ELF-1 (cell line): ENCODE measurements around the gene FIBCD1.

Source experiments
- DNase-seq: peaks from one replicate; pipeline ENCODE4 v3.0.0-alpha.2; 2016; ENCODE audit warnings: low read depth, low spot score

Gene FIBCD1

GRCh38 chr9:130895038-130895437, 44.0 kb downstream of the FIBCD1 start:
- no peak for DNase-seq

GRCh38 chr9:130894546-130894945, 44.5 kb downstream of the FIBCD1 start:
- no peak for DNase-seq

DNA sequence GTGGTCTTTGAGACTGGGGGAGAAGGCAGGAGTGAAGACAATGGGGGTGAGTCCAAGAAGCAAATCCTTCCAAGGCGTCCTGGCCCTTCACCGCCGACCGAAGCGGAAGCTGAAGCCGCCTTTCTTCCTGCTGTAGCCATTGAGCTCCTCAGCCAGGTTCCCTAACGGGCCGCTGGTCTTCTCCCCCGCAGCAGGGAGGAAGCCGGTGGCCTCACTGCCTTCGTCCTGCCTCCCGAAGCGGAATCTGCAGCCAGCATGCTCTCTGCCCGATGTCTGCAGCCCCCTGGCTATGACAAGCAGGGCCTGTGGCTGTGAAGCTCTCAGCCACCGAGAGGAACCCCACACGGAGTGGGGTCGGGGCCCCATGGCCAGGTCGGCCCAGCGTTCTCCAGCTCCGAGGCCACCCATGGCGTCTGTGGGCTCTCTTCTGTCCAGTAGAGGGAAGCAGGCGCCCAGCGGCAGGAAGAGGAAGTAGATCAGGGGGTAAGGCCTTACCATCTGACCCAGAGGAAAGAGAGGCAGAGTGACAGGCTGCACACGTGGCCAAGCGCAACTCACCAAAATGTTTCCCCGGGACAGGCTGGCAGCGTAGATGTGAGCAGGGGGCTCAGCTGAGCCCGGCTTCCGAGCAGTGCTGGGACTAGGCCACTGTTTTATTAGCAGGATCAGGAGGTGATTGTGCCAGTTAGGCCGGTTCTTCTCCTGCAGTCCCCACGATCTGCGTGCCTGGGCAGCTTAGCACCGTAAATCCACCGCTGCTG, 45.5 kb downstream of the FIBCD1 start:
- no peak for DNase-seq

DNA sequence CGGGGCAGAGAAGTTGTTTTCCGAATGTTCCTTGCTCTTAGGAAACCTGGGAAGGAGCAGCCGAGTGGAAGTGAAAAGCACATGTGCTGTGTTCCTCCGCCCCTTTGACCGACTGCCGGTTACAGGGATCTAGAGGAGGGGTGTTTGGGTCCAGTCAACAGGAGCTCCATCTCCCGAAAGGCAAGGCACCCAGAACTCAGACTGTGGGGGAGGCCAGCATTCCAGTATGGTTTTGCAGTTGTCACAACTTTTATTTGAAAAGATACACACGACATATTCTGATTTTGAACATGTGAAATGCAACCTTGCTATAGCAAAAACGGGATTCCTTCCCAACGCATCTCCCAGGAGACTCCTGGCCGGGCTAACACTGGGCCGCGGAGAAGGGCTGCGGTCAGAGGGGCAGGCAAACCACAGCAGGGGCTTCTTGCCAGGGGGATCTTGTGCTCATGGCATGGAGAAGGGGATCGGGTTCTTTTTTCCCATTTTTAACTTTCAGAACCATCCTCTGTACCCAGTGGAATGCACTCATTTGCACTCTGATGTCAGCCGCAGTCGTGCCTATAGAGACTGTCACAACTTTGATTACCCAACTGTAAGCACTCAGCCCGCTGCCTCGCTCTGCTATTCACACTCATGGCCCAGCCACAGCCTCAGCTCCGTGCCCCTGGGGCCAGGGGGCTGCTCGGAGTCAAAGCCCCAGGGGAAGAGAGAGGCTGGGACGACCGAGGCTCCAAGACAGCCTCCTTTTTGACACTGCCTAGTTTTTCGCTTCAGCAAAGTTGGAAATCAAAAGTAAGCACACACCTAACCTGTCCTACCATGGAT, 46.4 kb downstream of the FIBCD1 start:
- no peak for DNase-seq

GRCh38 chr9:130891688-130892476, 47.2 kb downstream of the FIBCD1 start:
- DNase-seq: no peak

DNA sequence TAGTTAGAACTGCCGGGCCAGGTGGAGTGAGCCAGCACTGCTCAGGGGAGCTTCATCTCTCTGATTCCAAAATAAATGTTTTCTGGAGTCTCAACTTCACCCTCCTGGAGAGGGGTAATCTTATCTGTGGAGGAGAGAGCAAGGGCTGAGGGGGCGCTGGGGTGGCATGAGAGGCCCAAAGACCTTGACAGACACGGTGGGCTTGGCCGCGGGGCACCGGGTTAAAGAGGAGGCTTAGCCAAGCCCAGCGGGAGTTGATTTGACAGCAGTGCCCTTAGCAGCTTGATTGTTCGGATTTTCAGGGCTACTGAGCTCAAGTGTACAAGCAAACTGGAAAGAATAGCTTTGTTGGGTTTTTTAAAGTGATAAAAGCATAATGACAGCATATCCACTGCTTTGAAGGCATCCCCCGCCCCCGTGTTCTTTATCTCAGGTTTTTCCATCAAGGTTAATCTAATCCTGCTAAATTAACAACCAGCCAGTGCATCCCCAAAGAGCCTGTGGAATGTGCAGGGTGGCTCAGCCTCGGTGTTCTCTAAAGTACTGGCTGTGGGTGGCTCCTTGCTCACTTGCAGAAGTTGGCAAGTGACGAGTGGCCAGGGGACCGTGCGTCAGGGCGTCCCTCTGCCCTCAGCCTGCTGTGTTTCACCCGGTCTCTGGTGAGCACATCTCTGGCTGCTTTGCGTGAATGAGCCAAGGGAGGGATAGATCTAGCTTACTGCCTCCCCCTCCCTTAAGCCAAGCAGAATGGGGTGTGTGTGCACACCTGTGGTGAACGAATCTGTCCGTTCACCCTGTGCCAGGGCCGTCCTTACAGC, 48.0 kb downstream of the FIBCD1 start:
- DNase-seq: no peak

GRCh38 chr9:130890124-130890523, 48.9 kb downstream of the FIBCD1 start:
- no peak for DNase-seq

- no peak for DNase-seq
Observed at GRCh38 chr9:130888146-130888885, 50.7 kb downstream of the FIBCD1 start.

GRCh38 chr9:130887494-130888144, 51.4 kb downstream of the FIBCD1 start:
- DNase-seq: no peak

DNA sequence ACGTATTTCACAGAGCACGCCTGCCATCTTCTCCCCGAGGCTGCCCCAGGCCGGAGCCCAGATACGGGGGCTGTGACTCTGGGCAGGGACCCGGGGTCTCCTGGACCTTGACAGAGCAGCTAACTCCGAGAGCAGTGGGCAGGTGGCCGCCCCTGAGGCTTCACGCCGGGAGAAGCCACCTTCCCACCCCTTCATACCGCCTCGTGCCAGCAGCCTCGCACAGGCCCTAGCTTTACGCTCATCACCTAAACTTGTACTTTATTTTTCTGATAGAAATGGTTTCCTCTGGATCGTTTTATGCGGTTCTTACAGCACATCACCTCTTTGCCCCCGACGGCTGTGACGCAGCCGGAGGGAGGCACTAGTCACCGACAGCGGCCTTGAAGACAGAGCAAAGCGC, 52.1 kb downstream of the FIBCD1 start:
- DNase-seq: no peak

DNA sequence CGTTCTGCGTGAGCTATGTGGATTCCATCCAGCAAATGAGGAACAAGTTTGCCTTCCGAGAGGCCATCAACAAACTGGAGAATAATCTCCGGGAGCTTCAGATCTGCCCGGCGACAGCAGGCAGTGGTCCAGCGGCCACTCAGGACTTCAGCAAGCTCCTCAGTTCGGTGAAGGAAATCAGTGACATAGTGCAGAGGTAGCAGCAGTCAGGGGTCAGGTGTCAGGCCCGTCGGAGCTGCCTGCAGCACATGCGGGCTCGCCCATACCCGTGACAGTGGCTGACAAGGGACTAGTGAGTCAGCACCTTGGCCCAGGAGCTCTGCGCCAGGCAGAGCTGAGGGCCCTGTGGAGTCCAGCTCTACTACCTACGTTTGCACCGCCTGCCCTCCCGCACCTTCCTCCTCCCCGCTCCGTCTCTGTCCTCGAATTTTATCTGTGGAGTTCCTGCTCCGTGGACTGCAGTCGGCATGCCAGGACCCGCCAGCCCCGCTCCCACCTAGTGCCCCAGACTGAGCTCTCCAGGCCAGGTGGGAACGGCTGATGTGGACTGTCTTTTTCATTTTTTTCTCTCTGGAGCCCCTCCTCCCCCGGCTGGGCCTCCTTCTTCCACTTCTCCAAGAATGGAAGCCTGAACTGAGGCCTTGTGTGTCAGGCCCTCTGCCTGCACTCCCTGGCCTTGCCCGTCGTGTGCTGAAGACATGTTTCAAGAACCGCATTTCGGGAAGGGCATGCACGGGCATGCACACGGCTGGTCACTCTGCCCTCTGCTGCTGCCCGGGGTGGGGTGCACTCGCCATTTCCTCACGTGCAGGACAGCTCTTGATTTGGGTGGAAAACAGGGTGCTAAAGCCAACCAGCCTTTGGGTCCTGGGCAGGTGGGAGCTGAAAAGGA, 53.3 kb downstream of the FIBCD1 start:
- DNase-seq: no peak

DNA sequence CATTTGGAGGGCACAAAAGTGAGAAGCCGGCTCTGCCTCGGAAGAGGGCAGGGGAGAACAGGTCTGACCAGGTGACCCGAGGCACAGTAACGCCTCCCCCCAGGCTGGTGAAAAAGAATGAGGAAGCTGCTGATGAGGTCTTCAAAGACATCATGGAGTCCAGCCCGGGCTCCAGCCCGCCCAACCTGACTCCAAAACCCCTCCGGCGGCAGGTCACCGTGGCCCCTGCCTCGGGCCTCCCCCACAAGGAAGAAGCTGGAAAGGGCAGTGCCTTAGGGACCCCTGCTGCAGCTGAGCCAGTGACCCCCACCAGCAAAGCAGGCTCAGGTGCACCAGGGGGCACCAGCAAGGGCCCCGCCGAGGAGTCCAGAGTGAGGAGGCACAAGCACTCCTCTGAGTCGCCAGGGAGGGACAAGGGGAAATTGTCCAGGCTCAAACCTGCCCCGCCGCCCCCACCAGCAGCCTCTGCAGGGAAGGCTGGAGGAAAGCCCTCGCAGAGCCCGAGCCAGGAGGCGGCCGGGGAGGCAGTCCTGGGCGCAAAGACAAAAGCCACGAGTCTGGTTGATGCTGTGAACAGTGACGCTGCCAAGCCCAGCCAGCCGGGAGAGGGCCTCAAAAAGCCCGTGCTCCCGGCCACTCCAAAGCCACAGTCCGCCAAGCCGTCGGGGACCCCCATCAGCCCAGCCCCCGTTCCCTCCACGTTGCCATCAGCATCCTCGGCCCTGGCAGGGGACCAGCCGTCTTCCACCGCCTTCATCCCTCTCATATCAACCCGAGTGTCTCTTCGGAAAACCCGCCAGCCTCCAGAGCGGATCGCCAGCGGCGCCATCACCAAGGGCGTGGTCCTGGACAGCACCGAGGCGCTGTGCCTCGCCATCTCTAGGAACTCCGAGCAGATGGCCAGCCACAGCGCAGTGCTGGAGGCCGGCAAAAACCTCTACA, 54.2 kb downstream of the FIBCD1 start:
- peak; percentile 57 for DNase-seq

- DNase-seq: no peak
Observed at GRCh38 chr9:130884111-130884531, 54.9 kb downstream of the FIBCD1 start.

DNA sequence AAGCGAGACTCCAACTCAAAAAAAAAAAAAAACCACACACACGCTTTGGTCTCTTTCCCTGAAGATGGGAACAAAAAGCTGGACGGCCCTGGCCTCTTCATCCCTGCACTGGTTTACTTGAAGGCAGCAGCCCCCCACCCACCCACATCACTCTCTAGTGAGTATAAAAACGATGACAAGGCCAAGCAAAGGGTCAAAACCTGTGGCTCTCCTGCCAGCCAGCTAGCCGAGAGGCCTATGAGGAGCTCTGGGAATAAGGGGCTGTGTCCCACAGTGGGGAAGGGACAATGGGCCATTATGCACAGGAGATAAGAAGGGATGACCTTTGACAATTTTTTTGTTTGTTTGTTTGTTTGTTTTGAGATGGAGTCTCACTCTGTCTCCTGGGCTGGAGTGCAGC, 55.6 kb downstream of the FIBCD1 start:
- no peak for DNase-seq

DNA sequence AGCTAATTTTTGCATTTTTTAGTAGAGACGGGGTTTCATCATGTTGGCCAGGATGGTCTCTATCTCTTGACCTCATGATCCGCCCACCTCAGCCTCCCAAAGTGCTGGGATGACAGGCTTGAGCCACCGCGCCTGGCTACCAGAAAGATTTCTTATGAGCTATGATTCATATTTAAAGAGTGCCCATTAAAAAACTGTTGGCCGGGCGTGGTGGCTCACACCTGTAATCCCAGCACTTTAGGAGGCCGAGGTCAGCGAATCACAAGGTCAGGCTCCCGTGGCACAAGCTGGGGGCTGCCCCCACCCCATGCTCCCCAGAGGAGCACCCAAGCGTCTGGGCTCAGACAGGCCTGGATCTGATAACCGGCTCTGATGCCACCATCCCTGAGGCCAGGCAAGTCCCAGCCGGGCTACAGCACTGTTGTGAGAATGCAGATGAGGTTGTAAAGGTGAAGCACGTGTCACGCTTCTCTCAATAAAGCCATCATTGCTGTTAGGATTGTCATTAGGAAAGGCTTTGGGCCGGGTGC, 56.3 kb downstream of the FIBCD1 start:
- no peak for DNase-seq

DNA sequence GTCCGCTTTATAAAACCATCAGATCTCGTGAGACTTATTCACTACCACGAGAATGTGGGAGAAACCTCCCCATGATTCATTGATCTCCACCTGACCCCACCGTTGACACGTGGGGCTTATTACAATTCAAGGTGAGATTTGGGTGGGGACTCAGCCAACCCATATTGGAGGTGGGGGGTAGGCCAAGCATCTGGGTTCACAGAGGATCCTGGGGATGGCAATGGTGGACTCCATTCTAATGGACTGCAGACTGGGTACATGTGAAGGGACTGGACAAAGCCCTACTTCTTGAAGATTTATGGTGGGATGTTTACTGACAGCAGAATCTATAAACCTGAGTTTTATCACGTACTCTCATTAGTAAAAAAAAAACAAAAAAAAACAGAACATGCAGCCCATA, 57.5 kb downstream of the FIBCD1 start:
- no peak for DNase-seq

DNA sequence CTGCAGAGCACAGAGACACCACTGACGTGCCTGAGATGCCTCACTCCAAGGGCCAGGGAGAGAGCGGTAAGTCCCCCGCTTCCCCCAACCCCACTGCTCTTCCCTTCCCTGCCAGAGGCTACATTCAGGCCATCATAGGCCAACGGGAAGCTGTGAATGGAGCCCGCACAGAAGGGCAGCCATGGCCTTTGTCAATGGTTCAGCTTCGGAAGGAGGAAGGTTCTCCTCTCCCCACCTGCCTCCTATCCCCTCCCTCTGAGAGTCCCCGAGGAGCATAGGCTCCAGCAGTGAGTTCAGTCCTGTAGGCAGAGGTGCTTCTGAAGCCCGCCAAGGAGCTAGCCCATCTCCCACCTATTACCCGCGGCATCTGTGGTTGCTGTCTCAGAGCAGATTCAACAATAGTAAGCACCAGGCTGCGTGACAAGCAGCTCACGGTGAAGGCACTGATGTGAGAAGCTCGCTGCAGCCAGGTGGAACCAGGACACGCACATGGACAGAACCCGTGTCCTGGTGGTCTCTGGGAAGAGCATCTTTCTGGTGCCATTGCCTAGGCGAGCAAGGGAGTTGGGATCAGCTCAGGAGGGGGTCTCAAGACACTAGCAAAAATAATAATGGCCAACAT, 58.3 kb downstream of the FIBCD1 start:
- DNase-seq: no peak
